ENCODE results near the gene DYTN.

DYTN gene

GRCh38 chr2:206616151-206616550, 102.0 kb downstream of the DYTN start:
- no peak overlapping the region for H3K27ac ChIP-seq (ENCODE audit: low read depth in 2 of 2, low read length in 2 of 2)
- no peak overlapping the region for H3K9ac ChIP-seq (ENCODE audit: low read depth in 1 of 2, low read length in 2 of 2)
- H3K36me3 ChIP-seq (ENCODE audit: control insufficient read depth in 2 of 2, insufficient read depth in 2 of 2, low read length in 2 of 2) = no peaks in the 10 kb centered on the region
- no peaks in the 10 kb centered on the region for H3K9me3 ChIP-seq (ENCODE audit: control insufficient read depth in 2 of 2, low read length in 2 of 2)
- no peaks in the 10 kb centered on the region for H3K4me1 ChIP-seq (ENCODE audit: control insufficient read depth in 2 of 2, insufficient read depth in 2 of 2, low read length in 2 of 2)
- H3K4me3 ChIP-seq (ENCODE audit: low read length in 2 of 2) = no peak overlapping the region
- no peaks in the 10 kb centered on the region for H3K27me3 ChIP-seq (ENCODE audit: control insufficient read depth in 2 of 2, insufficient read depth in 2 of 2, low read length in 2 of 2)

GRCh38 chr2:206615417-206616089, 102.6 kb downstream of the DYTN start:
- no peak overlapping the region for H3K4me3 ChIP-seq (ENCODE audit: low read length in 2 of 2)
- no peaks in the 10 kb centered on the region for H3K9me3 ChIP-seq (ENCODE audit: control insufficient read depth in 2 of 2, low read length in 2 of 2)
- no peak overlapping the region for H3K27ac ChIP-seq (ENCODE audit: low read depth in 2 of 2, low read length in 2 of 2)
- H3K27me3 ChIP-seq (ENCODE audit: control insufficient read depth in 2 of 2, insufficient read depth in 2 of 2, low read length in 2 of 2) = no peaks in the 10 kb centered on the region
- H3K36me3 ChIP-seq (ENCODE audit: control insufficient read depth in 2 of 2, insufficient read depth in 2 of 2, low read length in 2 of 2) = no peaks in the 10 kb centered on the region
- H3K4me1 ChIP-seq (ENCODE audit: control insufficient read depth in 2 of 2, insufficient read depth in 2 of 2, low read length in 2 of 2) = no peaks in the 10 kb centered on the region
- H3K9ac ChIP-seq (ENCODE audit: low read depth in 1 of 2, low read length in 2 of 2) = no peak overlapping the region

GRCh38 chr2:206614811-206615210, 103.4 kb downstream of the DYTN start:
- H3K9me3 ChIP-seq (ENCODE audit: control insufficient read depth in 2 of 2, low read length in 2 of 2) = no peaks in the 10 kb centered on the region
- no peak overlapping the region for H3K27ac ChIP-seq (ENCODE audit: low read depth in 2 of 2, low read length in 2 of 2)
- H3K27me3 ChIP-seq (ENCODE audit: control insufficient read depth in 2 of 2, insufficient read depth in 2 of 2, low read length in 2 of 2) = no peaks in the 10 kb centered on the region
- no peaks in the 10 kb centered on the region for H3K4me1 ChIP-seq (ENCODE audit: control insufficient read depth in 2 of 2, insufficient read depth in 2 of 2, low read length in 2 of 2)
- H3K36me3 ChIP-seq (ENCODE audit: control insufficient read depth in 2 of 2, insufficient read depth in 2 of 2, low read length in 2 of 2) = no peaks in the 10 kb centered on the region
- no peak overlapping the region for H3K9ac ChIP-seq (ENCODE audit: low read depth in 1 of 2, low read length in 2 of 2)
- H3K4me3 ChIP-seq (ENCODE audit: low read length in 2 of 2) = no peak overlapping the region

GRCh38 chr2:206611736-206612135, 106.5 kb downstream of the DYTN start:
- Histone ChIP-seq H3K4me1 (ENCODE audit: control insufficient read depth in 2 of 2, insufficient read depth in 2 of 2, low read length in 2 of 2) (no peaks in the 10 kb centered on the region), H3K27me3 (ENCODE audit: control insufficient read depth in 2 of 2, insufficient read depth in 2 of 2, low read length in 2 of 2) (no peaks in the 10 kb centered on the region), H3K36me3 (ENCODE audit: control insufficient read depth in 2 of 2, insufficient read depth in 2 of 2, low read length in 2 of 2) (no peaks in the 10 kb centered on the region), H3K9me3 (ENCODE audit: control insufficient read depth in 2 of 2, low read length in 2 of 2) (no peaks in the 10 kb centered on the region), H3K9ac (ENCODE audit: low read depth in 1 of 2, low read length in 2 of 2) (no peak overlapping the region), H3K27ac (ENCODE audit: low read depth in 2 of 2, low read length in 2 of 2) (no peak overlapping the region), H3K4me3 (ENCODE audit: low read length in 2 of 2) (no peak overlapping the region)

DNA sequence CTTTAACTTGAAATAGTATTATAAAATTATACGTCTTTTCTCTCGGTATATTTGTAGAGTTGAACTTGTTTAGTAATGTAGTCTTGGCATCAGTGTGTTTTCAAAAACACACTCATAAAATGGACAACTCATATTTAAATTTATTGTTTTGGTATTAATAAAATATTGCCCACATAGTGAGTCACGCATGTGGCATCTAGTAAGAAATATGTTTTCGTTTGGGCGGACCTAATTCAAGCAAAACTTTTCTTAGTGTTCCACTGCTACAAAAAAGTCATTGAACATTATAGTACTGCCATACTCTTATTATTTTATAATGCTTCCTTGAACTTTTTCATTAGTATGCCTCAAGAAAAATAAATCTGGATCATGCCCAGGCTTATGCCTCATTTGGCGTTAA, 107.0 kb downstream of the DYTN start:
- no peaks in the 10 kb centered on the region for H3K36me3 ChIP-seq (ENCODE audit: control insufficient read depth in 2 of 2, insufficient read depth in 2 of 2, low read length in 2 of 2)
- no peaks in the 10 kb centered on the region for H3K27me3 ChIP-seq (ENCODE audit: control insufficient read depth in 2 of 2, insufficient read depth in 2 of 2, low read length in 2 of 2)
- H3K9me3 ChIP-seq (ENCODE audit: control insufficient read depth in 2 of 2, low read length in 2 of 2) = no peaks in the 10 kb centered on the region
- no peak overlapping the region for H3K9ac ChIP-seq (ENCODE audit: low read depth in 1 of 2, low read length in 2 of 2)
- H3K4me3 ChIP-seq (ENCODE audit: low read length in 2 of 2) = no peak overlapping the region
- no peak overlapping the region for H3K27ac ChIP-seq (ENCODE audit: low read depth in 2 of 2, low read length in 2 of 2)
- no peaks in the 10 kb centered on the region for H3K4me1 ChIP-seq (ENCODE audit: control insufficient read depth in 2 of 2, insufficient read depth in 2 of 2, low read length in 2 of 2)

DNA sequence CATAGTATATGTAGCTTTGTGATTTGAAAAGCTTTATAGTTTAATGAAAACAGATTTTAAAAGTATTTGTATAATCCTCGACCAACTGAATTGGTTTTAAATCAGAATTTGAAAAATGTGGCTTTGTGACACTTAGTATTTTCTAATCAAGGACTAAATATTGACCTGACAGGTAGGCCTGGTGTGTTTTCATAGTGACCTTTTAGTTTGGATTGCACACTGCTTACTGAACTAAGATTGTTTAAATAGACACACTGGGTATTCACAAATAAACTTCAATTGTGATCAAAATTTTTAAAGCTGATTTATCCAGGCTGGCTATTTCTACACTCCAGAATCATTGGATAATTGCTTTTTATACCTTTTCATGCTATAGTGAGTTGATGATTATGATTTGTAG, 107.7 kb downstream of the DYTN start:
- Histone ChIP-seq H3K27ac (ENCODE audit: low read depth in 2 of 2, low read length in 2 of 2) (no peak overlapping the region), H3K9ac (ENCODE audit: low read depth in 1 of 2, low read length in 2 of 2) (no peak overlapping the region), H3K4me1 (ENCODE audit: control insufficient read depth in 2 of 2, insufficient read depth in 2 of 2, low read length in 2 of 2) (no peaks in the 10 kb centered on the region), H3K36me3 (ENCODE audit: control insufficient read depth in 2 of 2, insufficient read depth in 2 of 2, low read length in 2 of 2) (no peaks in the 10 kb centered on the region), H3K9me3 (ENCODE audit: control insufficient read depth in 2 of 2, low read length in 2 of 2) (no peaks in the 10 kb centered on the region), H3K27me3 (ENCODE audit: control insufficient read depth in 2 of 2, insufficient read depth in 2 of 2, low read length in 2 of 2) (no peaks in the 10 kb centered on the region), H3K4me3 (ENCODE audit: low read length in 2 of 2) (no peak overlapping the region)

DNA sequence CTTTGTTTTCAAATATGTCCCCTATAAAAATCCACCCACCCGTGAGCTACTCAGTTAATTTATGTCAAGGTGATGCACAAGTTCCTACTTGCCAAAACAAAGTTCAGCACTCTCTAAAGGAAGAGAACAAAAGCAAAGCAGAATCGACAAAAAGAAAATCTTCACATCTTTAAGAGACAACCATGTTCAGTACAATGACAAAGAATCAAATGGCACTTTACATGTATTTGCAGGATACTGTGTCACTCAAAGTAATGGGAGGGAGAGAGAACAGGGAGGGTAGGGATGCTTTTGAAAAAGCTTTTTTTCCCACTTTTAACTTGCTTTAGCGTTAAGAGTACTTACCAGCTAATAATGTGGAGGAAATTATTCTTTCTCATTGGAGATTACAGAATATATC, 115.0 kb downstream of the DYTN start:
- H3K4me1 ChIP-seq (ENCODE audit: control insufficient read depth in 2 of 2, insufficient read depth in 2 of 2, low read length in 2 of 2) = no peaks in the 10 kb centered on the region
- no peaks in the 10 kb centered on the region for H3K9me3 ChIP-seq (ENCODE audit: control insufficient read depth in 2 of 2, low read length in 2 of 2)
- H3K27ac ChIP-seq (ENCODE audit: low read depth in 2 of 2, low read length in 2 of 2) = no peak overlapping the region
- H3K27me3 ChIP-seq (ENCODE audit: control insufficient read depth in 2 of 2, insufficient read depth in 2 of 2, low read length in 2 of 2) = no peaks in the 10 kb centered on the region
- no peaks in the 10 kb centered on the region for H3K36me3 ChIP-seq (ENCODE audit: control insufficient read depth in 2 of 2, insufficient read depth in 2 of 2, low read length in 2 of 2)
- H3K9ac ChIP-seq (ENCODE audit: low read depth in 1 of 2, low read length in 2 of 2) = no peak overlapping the region
- H3K4me3 ChIP-seq (ENCODE audit: low read length in 2 of 2) = no peak overlapping the region
